ENCODE results near the gene FHL2. TPM values are rescaled to one million over a fixed set of nuclear protein-coding genes. Genes with fewer than 3 reads are reported as not detected.

The FHL2 gene
- total RNA-seq, 1 experiment from 2014 or later: 30.7 TPM

- DNase-seq: no peak
- H3K4me1 ChIP-seq: no peaks in the 10 kb centered on the region
- no peak overlapping the region for H3K4me3 ChIP-seq
- no peaks in the 10 kb centered on the region for H3K9me3 ChIP-seq (replicated peaks)
- H3K27me3 ChIP-seq: no peaks in the 10 kb centered on the region
- peaks cover 13% of the 10 kb centered on the region; the same call in 1 of the 2 replicates for H3K36me3 ChIP-seq
- H3K27ac ChIP-seq: no peak overlapping the region
Observed at GRCh38 chr2:105371156-105371555, 27.7 kb downstream of the FHL2 start.

- peak; percentile 13 to 16 for DNase-seq
- Histone ChIP-seq H3K27me3 (no peaks in the 10 kb centered on the region), H3K4me3 (no peak overlapping the region), H3K27ac (no peak overlapping the region), H3K4me1 (no peaks in the 10 kb centered on the region), H3K36me3 (peaks cover 11% of the 10 kb centered on the region; the same call in 1 of the 2 replicates), H3K9me3 (replicated peaks) (no peaks in the 10 kb centered on the region)
Observed at GRCh38 chr2:105369777-105370690, 28.8 kb downstream of the FHL2 start.

GRCh38 chr2:105368759-105369408 lies 30.0 kb downstream of the FHL2 start:
- no peaks in the 10 kb centered on the region for H3K4me1 ChIP-seq
- H3K9me3 ChIP-seq (replicated peaks): no peaks in the 10 kb centered on the region
- DNase-seq: no peak
- peaks cover 6% of the 10 kb centered on the region; the same call in 1 of the 2 replicates for H3K36me3 ChIP-seq
- H3K27ac ChIP-seq: no peak overlapping the region
- no peaks in the 10 kb centered on the region for H3K27me3 ChIP-seq
- no peak overlapping the region for H3K4me3 ChIP-seq

DNA sequence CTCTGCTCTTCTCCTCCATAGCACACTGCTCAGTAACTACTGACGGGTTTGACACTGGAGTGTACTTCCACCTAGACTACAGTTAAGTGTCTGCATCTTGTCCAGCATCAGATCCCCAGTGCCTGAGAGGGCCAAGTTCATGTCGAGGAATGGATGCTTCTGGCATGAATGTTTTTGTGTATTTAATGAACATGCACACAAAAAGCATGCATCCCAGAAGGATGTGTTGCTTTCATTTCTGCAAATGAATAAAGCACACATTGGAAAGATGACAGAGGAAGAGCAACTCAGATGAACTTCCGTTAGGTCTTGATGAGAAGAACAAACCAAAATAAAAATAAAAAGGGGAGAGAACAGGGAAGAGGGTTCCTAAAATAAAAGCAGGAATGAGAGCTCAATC lies 33.6 kb downstream of the FHL2 start:
- no peak overlapping the region for H3K4me3 ChIP-seq
- no peak overlapping the region for H3K27ac ChIP-seq
- DNase-seq: no peak
- no peaks in the 10 kb centered on the region for H3K9me3 ChIP-seq (replicated peaks)
- no peaks in the 10 kb centered on the region for H3K27me3 ChIP-seq
- H3K4me1 ChIP-seq: no peaks in the 10 kb centered on the region
- H3K36me3 ChIP-seq: peaks cover 13% of the 10 kb centered on the region

- peaks cover 14% of the 10 kb centered on the region for H3K36me3 ChIP-seq
- H3K4me1 ChIP-seq: no peaks in the 10 kb centered on the region
- no peak overlapping the region for H3K27ac ChIP-seq
- no peak overlapping the region for H3K4me3 ChIP-seq
- DNase-seq: no peak
- no peaks in the 10 kb centered on the region for H3K9me3 ChIP-seq (replicated peaks)
- H3K27me3 ChIP-seq: no peaks in the 10 kb centered on the region
Observed at GRCh38 chr2:105364436-105365139, 34.3 kb downstream of the FHL2 start.

- Histone ChIP-seq H3K4me3 (no peak overlapping the region), H3K27ac (no peak overlapping the region), H3K4me1 (no peaks in the 10 kb centered on the region), H3K27me3 (no peaks in the 10 kb centered on the region), H3K9me3 (replicated peaks) (no peaks in the 10 kb centered on the region), H3K36me3 (peaks cover 24% of the 10 kb centered on the region)
- no peak for DNase-seq
Observed at GRCh38 chr2:105362862-105363591, 35.8 kb downstream of the FHL2 start.

- Histone ChIP-seq H3K27me3 (no peaks in the 10 kb centered on the region), H3K9me3 (replicated peaks) (no peaks in the 10 kb centered on the region), H3K4me1 (no peaks in the 10 kb centered on the region), H3K27ac (no peak overlapping the region), H3K4me3 (no peak overlapping the region), H3K36me3 (peaks cover 39% of the 10 kb centered on the region)
- no peak for DNase-seq
Observed at GRCh38 chr2:105361102-105361889, 37.6 kb downstream of the FHL2 start.

GRCh38 chr2:105358593-105358992 lies 40.3 kb downstream of the FHL2 start:
- Histone ChIP-seq H3K9me3 (replicated peaks) (no peaks in the 10 kb centered on the region), H3K27me3 (no peaks in the 10 kb centered on the region), H3K27ac (no peak overlapping the region), H3K36me3 (peaks cover 39% of the 10 kb centered on the region), H3K4me1 (no peaks in the 10 kb centered on the region), H3K4me3 (no peak overlapping the region)
- no peak for DNase-seq

DNA sequence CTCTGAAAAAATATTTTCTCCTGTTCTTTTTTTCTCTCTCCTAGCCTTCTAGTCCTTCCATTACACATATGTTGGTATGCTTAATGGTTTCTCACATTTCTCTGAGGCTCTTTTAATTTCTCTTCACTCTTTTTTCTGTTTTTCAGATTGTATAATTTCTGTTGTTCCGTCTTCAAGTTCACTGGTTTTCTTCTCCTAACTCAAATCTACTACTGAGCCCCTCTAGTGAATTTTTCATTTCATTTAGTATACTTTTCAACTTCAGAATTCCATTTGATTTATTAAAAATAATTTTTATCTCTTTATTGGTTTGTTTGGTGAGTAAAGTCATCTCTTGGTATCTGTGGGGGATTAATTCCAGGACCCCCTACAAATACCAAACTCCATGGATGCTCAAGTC lies 41.7 kb downstream of the FHL2 start:
- Histone ChIP-seq H3K4me1 (no peaks in the 10 kb centered on the region), H3K36me3 (peaks cover 44% of the 10 kb centered on the region), H3K27me3 (no peaks in the 10 kb centered on the region), H3K4me3 (no peak overlapping the region), H3K27ac (no peak overlapping the region), H3K9me3 (replicated peaks) (no peaks in the 10 kb centered on the region)
- no peak for DNase-seq

DNA sequence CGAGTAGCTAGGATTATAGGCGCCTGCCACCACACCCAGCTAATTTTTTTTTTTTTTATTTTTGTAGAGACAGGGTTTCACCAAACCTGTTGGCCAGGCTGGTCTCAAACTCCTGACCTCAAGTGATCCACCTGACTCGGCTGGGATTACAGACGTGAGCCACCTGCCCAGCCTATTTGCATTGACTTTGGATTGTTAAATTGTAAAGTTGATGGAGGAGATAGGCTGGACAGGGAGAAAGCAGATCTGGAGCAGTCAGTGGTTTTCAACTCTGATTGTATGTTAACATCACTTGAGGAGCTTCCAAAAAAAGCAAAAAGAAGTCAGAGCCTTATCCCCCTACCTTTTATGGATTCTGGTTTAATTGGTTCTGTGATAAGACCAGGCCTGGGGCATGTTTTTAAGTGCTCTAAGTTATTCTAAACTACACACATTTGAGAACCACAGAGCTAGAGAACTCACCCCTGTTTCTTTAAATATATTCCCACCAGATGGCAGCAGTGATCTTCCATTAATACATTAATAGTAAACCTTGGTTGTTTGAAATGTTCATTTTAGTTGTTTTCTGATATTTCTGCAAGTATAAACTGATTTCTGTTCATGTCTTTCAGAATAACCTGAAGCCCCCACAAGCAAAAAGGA lies 54.0 kb downstream of the FHL2 start:
- Histone ChIP-seq H3K36me3 (peaks cover 79% of the 10 kb centered on the region), H3K4me1 (no peaks in the 10 kb centered on the region), H3K27me3 (no peaks in the 10 kb centered on the region), H3K9me3 (replicated peaks) (no peaks in the 10 kb centered on the region), H3K27ac (no peak overlapping the region), H3K4me3 (no peak overlapping the region)
- DNase-seq: peak in 1 of 2 experiments; percentile 71

DNA sequence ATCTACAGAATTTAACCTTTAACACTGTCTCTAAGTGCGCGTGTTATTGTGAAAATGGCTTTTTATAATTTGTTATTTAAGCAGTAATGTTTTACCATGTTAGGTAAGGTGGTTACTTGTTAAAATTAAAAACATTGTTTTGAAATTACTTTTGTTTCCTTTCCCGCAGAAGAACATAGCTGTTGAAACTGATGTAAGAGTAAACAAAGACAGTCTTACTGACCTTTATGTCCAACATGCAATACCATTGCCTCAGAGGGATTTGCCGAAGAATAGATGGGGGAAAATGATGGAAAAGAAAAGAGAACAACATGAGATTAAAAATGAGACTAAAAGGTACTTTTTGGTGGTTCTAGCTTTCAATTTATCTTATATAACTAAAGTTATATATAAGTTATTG lies 59.4 kb downstream of the FHL2 start:
- Histone ChIP-seq H3K27ac (no peak overlapping the region), H3K9me3 (replicated peaks) (no peaks in the 10 kb centered on the region), H3K4me1 (peaks cover 7% of the 10 kb centered on the region), H3K36me3 (peaks cover 45% of the 10 kb centered on the region), H3K27me3 (no peaks in the 10 kb centered on the region), H3K4me3 (no peak overlapping the region)
- no peak for DNase-seq

DNA sequence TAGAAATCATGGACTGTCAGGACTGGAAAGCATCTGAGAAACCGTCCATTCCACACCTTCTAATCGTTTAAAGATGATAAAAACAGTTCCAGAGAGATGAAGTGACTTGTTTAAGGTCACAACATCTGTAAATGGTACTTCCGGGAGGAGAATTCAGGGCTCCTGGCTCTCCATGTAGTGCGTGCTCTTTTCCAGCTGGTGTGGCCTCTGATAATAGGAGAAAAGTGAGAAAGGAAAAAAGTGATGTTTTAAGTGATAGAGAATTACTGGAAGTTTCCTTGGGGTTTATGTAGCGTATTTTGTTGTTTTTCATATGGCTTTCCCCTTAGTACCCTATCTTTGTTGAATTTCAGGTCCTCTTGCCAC lies 60.8 kb downstream of the FHL2 start:
- no peaks in the 10 kb centered on the region for H3K9me3 ChIP-seq (replicated peaks)
- H3K36me3 ChIP-seq: peaks cover 37% of the 10 kb centered on the region
- peak overlapping the region; percentile 99 for H3K27ac ChIP-seq
- no peaks in the 10 kb centered on the region for H3K27me3 ChIP-seq
- H3K4me3 ChIP-seq: peak overlapping the region; percentile 95
- H3K4me1 ChIP-seq: peaks cover 7% of the 10 kb centered on the region
- DNase-seq: no peak

DNA sequence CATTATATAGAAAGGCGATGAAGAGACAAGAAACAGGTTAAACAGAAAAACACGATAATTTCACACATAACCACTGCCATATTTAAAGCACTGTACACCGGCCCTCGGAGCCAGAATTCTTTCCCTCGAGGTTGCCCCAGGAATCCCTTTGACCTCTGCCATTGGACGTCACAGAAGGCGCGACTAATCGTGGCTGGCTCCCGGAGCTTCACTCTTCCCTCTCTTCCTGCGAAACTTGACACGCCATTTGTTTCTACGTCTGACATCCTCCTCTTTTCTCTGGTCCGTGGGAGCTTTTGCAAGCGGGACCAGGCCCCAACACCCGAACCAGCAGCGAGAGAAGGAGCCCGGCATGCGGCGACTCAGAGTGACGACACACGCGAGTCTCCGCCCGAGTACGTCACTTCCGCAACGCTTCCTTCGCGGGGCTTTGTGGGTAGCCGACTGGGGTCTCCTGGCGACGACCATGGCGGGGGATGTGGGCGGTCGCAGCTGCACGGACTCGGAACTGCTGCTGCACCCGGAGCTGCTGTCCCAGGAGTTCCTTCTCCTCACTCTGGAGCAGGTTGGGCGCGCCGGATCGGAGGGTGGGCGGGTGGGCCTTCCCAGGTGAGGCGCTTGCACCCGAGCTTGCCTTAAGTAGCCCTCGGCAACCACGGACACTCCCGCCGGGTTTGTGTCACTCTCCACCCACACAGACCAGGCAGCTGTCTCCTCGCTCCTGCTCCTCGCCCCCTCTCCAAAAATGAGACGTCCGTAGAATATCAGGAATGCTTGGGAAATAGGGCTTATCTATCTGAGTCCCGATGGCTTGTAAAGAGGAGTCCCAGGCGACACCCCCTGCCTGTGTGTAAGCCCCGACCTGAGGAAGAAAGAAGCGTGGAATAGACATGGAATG lies 61.5 kb downstream of the FHL2 start, which contains the start of gene C2orf49:
TSS of gene C2orf49 (plus strand) at position 419 of the 898 bp plus-strand sequence. CDS start at position 467, 48 bp downstream.
- H3K36me3 ChIP-seq: peaks cover 33% of the 10 kb centered on the region
- peaks cover 7% of the 10 kb centered on the region for H3K4me1 ChIP-seq
- no peaks in the 10 kb centered on the region for H3K27me3 ChIP-seq
- H3K9me3 ChIP-seq (replicated peaks): no peaks in the 10 kb centered on the region
- H3K27ac ChIP-seq: peak within 1 kb of the TSS; percentile 99
- peak; percentile 91 to 94 for DNase-seq
- peak within 1 kb of the TSS; percentile 95 for H3K4me3 ChIP-seq
